GM23248 (cell line): ENCODE results near the gene FAM240B.

Experiments
- EZH2 ChIP-seq: fragments of 200-600 bp; sonication (generic); IDR thresholded peaks from 2 replicates; pipeline ENCODE4 v1.6.1; 2018; ENCODE audit warnings: antibody characterized with exemption, mild to moderate bottlenecking; ENCODE audit not compliant: insufficient read depth, poor library complexity, severe bottlenecking
- EZH2phosphoT487 ChIP-seq: fragments of 200-600 bp; sonication (generic); IDR thresholded peaks from 2 replicates; pipeline ENCODE4 v1.6.1; 2018; ENCODE audit warnings: antibody characterized with exemption, moderate library complexity, mild to moderate bottlenecking, low read depth; ENCODE audit not compliant: insufficient read depth

DNA sequence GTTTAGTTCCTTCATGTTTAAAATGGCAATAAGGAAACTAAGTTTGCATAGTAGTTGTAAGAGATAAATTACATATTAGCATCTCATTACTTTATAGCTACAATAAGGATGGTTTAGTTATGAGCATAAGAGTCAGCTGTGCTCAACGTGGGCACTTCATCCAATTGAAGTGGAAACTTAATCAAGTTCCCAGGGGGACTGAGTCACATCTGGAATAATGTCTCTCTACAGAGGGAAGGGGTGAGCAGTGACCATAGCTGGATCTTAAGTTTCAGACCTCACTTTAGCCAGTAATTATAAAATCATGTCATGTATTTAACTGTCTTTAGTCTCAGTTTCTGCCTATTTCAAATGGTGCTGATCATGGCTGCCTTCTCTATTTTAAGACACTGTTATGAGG lies 36.8 kb upstream of the FAM240B start:
- TF ChIP-seq EZH2phosphoT487: no peak
- no peak for TF ChIP-seq EZH2
